K562 (cell line): ENCODE results near the gene GATA5. TPM values are rescaled to one million over a fixed set of nuclear protein-coding genes. Genes with fewer than 3 reads are reported as not detected.
A peak's percentile ranks its signal among the peaks of the same experiment; 100 is the strongest.

Source experiments
- ATF1 ChIP-seq, 2 experiments: fragments of 450-650 bp in 1 of 2; IDR thresholded peaks; 2 replicates each; pipeline ENCODE4 v1.6.1; 2016; ENCODE audit warnings: missing compliant biosample characterization in 1 of 2, missing genetic modification characterization in 1 of 2
- DPF2 ChIP-seq: fragments of 450-650 bp; IDR thresholded peaks from 2 replicates; pipeline ENCODE4 v1.6.1; 2016
- HNRNPLL ChIP-seq: fragments of 200-400 bp; formaldehyde crosslinking; IDR thresholded peaks from 2 replicates; pipeline ENCODE4 v1.6.1; 2017; ENCODE audit warnings: low read length, low read depth, mild to moderate bottlenecking; ENCODE audit not compliant: poor library complexity, severe bottlenecking
- KAT8 ChIP-seq: fragments of 450-650 bp; IDR thresholded peaks from 2 replicates; pipeline ENCODE4 v1.6.1; 2016; ENCODE audit warnings: low read depth, mild to moderate bottlenecking
- KDM5B ChIP-seq: fragments of 200-600 bp; sonication (generic); IDR thresholded peaks from 2 replicates; pipeline ENCODE4 v1.6.1; 2012; ENCODE audit warnings: low read depth, mild to moderate bottlenecking, moderate library complexity, low read length, control low read depth, inconsistent platforms; ENCODE audit not compliant: insufficient replicate concordance
- MCM3 ChIP-seq: fragments of 450-650 bp; IDR thresholded peaks from 2 replicates; pipeline ENCODE4 v1.6.1; 2016
- MECOM ChIP-seq: fragments of 250-450 bp; sonication (Bioruptor Pico); IDR thresholded peaks from 2 replicates; pipeline ENCODE4 v1.8.0; 2022; ENCODE audit warnings: inconsistent platforms
- NONO ChIP-seq, 2 experiments: fragments of 200-400 bp in 1 of 2; fragments of 450-650 bp in 1 of 2; formaldehyde crosslinking in 1 of 2; IDR thresholded peaks; 2 replicates each; pipeline ENCODE4 v1.6.1; 2017; ENCODE audit warnings: low read depth in 2 of 2, mild to moderate bottlenecking in 2 of 2, moderate library complexity in 2 of 2, low read length in 1 of 2
- PHF8 ChIP-seq: fragments of 200-600 bp; sonication (generic); IDR thresholded peaks from 2 replicates; pipeline ENCODE4 v1.6.1; 2012; ENCODE audit warnings: mixed run types, mild to moderate bottlenecking, inconsistent platforms, low read length, moderate library complexity, borderline replicate concordance
- PYGO2 ChIP-seq: fragments of 450-650 bp; IDR thresholded peaks from 2 replicates; pipeline ENCODE4 v1.6.1; 2016; ENCODE audit warnings: mild to moderate bottlenecking, missing genetic modification characterization, moderate library complexity, missing compliant biosample characterization
- RCOR1 ChIP-seq, 2 experiments: IDR thresholded peaks; 2 replicates each; pipeline ENCODE4 v1.6.1; 2012; ENCODE audit warnings: low read depth in 2 of 2, low read length in 2 of 2, borderline replicate concordance in 1 of 2, improper control_type of control experiment in 1 of 2
- SMARCA4 ChIP-seq: fragments of 450-650 bp; IDR thresholded peaks from 2 replicates; pipeline ENCODE4 v1.6.1; 2016
- XRCC5 ChIP-seq: fragments of 200-400 bp; formaldehyde crosslinking; IDR thresholded peaks from 2 replicates; pipeline ENCODE4 v1.6.1; 2017; ENCODE audit warnings: low read depth, mild to moderate bottlenecking, low read length
- ZNF140 ChIP-seq: fragments of 250-450 bp; sonication (Bioruptor Pico); IDR thresholded peaks from 2 replicates; pipeline ENCODE4 v1.8.0; 2021; ENCODE audit warnings: moderate library complexity, mild to moderate bottlenecking, inconsistent platforms
- ZNF668 ChIP-seq: fragments of 250-450 bp; sonication (Bioruptor Pico); IDR thresholded peaks from 2 replicates; pipeline ENCODE4 v1.8.0; 2022; ENCODE audit warnings: mild to moderate bottlenecking, inconsistent platforms
- polyA plus RNA-seq, 8 experiments: library from polyadenylated mRNA; depleted of rRNA in 4 of 8; stranded (reverse) in 5 of 8; unstranded in 3 of 8; fragments of >200 nt; fragmentation: Nextera tagmentation in 2 of 8; fragmentation: Illumina TruSeq in 1 of 8; extraction: Ambion mirVana in 2 of 8; extraction: Trizol in 1 of 8; gene quantifications; 2 replicates each; pipeline versions ENCODE4 v1.2.1 to v1.2.3, GENCODE V29; 2011 to 2014; ENCODE audit warnings: inconsistent platforms in 1 of 8, missing spikeins in 1 of 8
- total RNA-seq, 7 experiments: library from RNA; depleted of rRNA in 6 of 7; stranded (reverse); fragments of >200 nt in 6 of 7; fragmentation: Illumina TruSeq in 2 of 7; extraction: Trizol in 2 of 7; gene quantifications; 2 replicates each; pipeline versions ENCODE4 v1.2.1 to v1.2.3, GENCODE V29; 2011 to 2021; ENCODE audit warnings: low replicate concordance in 1 of 7
- TF ChIP-seq, protein P1 (sequence below), 2 experiments: IDR thresholded peaks; 2 replicates each; pipeline ENCODE4 v1.6.1; 2011; ENCODE audit warnings: borderline replicate concordance in 1 of 2, control low read depth in 1 of 2, low read depth in 1 of 2, low read length in 1 of 2, mild to moderate bottlenecking in 1 of 2, mixed read lengths in 1 of 2, moderate library complexity in 1 of 2; ENCODE audit not compliant: insufficient read depth in 1 of 2, insufficient read length in 1 of 2, poor library complexity in 1 of 2, severe bottlenecking in 1 of 2; ENCODE audit errors: extremely low read depth in 1 of 2
- TF ChIP-seq, protein P2 (sequence below): fragments of 450-650 bp; IDR thresholded peaks from 2 replicates; pipeline ENCODE4 v1.6.1; 2017; ENCODE audit warnings: antibody characterized with exemption, mild to moderate bottlenecking
- TF ChIP-seq, protein P3 (sequence below), 2 experiments: fragments of 450-650 bp; conservative IDR thresholded peaks; 2 replicates each; pipeline ENCODE4 v1.6.1; 2017; ENCODE audit warnings: mild to moderate bottlenecking in 2 of 2, moderate library complexity in 2 of 2
- TF ChIP-seq, protein P4 (sequence below): sonication (generic); formaldehyde crosslinking; IDR thresholded peaks from 2 replicates; pipeline ENCODE4 v1.8.0; 2022; ENCODE audit warnings: mild to moderate bottlenecking, missing genetic modification reagents

Gene GATA5
- total and polyA plus RNA-seq, 9 of the 15 experiments (the other 6 are each of a cell fraction or from before 2014, with no cell fraction given) = 0.09 to 0.57 (median 0.20) TPM; not detected in 3

DNA sequence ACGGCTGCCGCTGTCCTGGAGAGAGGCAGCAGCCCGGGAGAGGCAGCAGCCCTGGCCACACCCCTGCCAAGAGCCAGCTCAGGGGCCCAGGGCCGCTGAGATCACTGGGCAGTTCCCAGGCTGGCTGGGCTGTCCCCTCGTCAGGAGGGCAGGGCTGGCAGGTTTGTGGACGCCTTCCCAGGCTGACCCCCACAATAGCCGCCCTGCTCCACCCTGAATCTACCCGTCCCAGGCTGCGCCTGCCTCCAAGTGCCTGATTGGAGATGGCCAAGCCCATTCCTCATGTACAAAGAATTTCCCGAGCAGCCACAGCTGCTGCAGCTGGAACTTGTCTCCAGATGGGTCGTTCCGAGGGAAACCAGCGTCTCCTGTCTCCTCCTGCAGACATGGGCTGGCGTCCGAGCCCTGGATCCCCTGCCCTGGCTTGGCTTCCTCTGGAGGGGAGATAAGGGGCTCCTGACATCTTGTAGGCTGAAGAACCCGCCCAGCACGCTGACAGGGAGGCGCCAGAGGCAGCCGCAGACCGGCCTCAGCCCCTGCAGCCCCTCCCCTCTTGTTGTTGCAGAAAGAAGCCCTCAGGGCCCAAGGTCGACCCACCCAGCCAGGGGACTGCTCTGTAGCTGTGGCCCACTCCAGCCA, 9.4 kb upstream of the GATA5 start (continued):
- TF ChIP-seq, protein P1, sequence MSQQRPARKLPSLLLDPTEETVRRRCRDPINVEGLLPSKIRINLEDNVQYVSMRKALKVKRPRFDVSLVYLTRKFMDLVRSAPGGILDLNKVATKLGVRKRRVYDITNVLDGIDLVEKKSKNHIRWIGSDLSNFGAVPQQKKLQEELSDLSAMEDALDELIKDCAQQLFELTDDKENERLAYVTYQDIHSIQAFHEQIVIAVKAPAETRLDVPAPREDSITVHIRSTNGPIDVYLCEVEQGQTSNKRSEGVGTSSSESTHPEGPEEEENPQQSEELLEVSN (IDR thresholded peaks at IDR 0.05; ENCODE audit: borderline replicate concordance in 1 of 2, extremely low read depth in 1 of 2, insufficient read depth in 1 of 2, insufficient read length in 1 of 2, low read depth in 1 of 2, low read length in 1 of 2, poor library complexity in 1 of 2, severe bottlenecking in 1 of 2) = peak in 1 of 2 experiments; percentile 28
- TF ChIP-seq KAT8 = no peak
- 0 out of 4 replicates have a peak, but pooled peaks have one; percentile 7 to 16 for TF ChIP-seq RCOR1 (IDR thresholded peaks at IDR 0.05; ENCODE audit: borderline replicate concordance in 1 of 2, low read depth in 2 of 2, low read length in 2 of 2)
- no peak for TF ChIP-seq ATF1 (CRISPR knock-in tag; IDR thresholded peaks at IDR 0.05)
- 0 out of 2 replicates have a peak, but pooled peaks have one; percentile 30 for TF ChIP-seq ATF1 (tag; IDR thresholded peaks at IDR 0.05)
- no peak for TF ChIP-seq HNRNPLL
- no peak for TF ChIP-seq NONO (IDR thresholded peaks at IDR 0.05; ENCODE audit: low read depth in 2 of 2, low read length in 1 of 2)
- TF ChIP-seq ZNF140 (CRISPR knock-in tag) = no peak
- TF ChIP-seq, protein P2, sequence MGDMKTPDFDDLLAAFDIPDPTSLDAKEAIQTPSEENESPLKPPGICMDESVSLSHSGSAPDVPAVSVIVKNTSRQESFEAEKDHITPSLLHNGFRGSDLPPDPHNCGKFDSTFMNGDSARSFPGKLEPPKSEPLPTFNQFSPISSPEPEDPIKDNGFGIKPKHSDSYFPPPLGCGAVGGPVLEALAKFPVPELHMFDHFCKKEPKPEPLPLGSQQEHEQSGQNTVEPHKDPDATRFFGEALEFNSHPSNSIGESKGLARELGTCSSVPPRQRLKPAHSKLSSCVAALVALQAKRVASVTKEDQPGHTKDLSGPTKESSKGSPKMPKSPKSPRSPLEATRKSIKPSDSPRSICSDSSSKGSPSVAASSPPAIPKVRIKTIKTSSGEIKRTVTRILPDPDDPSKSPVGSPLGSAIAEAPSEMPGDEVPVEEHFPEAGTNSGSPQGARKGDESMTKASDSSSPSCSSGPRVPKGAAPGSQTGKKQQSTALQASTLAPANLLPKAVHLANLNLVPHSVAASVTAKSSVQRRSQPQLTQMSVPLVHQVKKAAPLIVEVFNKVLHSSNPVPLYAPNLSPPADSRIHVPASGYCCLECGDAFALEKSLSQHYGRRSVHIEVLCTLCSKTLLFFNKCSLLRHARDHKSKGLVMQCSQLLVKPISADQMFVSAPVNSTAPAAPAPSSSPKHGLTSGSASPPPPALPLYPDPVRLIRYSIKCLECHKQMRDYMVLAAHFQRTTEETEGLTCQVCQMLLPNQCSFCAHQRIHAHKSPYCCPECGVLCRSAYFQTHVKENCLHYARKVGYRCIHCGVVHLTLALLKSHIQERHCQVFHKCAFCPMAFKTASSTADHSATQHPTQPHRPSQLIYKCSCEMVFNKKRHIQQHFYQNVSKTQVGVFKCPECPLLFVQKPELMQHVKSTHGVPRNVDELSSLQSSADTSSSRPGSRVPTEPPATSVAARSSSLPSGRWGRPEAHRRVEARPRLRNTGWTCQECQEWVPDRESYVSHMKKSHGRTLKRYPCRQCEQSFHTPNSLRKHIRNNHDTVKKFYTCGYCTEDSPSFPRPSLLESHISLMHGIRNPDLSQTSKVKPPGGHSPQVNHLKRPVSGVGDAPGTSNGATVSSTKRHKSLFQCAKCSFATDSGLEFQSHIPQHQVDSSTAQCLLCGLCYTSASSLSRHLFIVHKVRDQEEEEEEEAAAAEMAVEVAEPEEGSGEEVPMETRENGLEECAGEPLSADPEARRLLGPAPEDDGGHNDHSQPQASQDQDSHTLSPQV = peak; percentile 26; the same call in 1 of the 2 replicates
- no peak for TF ChIP-seq XRCC5
- no peak for TF ChIP-seq ZNF668 (CRISPR knock-in tag)
- TF ChIP-seq DPF2 = peak; percentile 66
- TF ChIP-seq PHF8 = peak; percentile 41; the same call in 1 of the 2 replicates
- no peak for TF ChIP-seq MCM3
- no peak for TF ChIP-seq PYGO2 (tag)
- TF ChIP-seq, protein P3, sequence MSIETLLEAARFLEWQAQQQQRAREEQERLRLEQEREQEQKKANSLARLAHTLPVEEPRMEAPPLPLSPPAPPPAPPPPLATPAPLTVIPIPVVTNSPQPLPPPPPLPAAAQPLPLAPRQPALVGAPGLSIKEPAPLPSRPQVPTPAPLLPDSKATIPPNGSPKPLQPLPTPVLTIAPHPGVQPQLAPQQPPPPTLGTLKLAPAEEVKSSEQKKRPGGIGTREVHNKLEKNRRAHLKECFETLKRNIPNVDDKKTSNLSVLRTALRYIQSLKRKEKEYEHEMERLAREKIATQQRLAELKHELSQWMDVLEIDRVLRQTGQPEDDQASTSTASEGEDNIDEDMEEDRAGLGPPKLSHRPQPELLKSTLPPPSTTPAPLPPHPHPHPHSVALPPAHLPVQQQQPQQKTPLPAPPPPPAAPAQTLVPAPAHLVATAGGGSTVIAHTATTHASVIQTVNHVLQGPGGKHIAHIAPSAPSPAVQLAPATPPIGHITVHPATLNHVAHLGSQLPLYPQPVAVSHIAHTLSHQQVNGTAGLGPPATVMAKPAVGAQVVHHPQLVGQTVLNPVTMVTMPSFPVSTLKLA (conservative IDR thresholded peaks at IDR 0.05) = no peak
- no peak for TF ChIP-seq MECOM (CRISPR knock-in tag)
- TF ChIP-seq SMARCA4 = peak; percentile 43; the same call in 1 of the 2 replicates
- peak; percentile 88 for TF ChIP-seq KDM5B
- TF ChIP-seq, protein P4, sequence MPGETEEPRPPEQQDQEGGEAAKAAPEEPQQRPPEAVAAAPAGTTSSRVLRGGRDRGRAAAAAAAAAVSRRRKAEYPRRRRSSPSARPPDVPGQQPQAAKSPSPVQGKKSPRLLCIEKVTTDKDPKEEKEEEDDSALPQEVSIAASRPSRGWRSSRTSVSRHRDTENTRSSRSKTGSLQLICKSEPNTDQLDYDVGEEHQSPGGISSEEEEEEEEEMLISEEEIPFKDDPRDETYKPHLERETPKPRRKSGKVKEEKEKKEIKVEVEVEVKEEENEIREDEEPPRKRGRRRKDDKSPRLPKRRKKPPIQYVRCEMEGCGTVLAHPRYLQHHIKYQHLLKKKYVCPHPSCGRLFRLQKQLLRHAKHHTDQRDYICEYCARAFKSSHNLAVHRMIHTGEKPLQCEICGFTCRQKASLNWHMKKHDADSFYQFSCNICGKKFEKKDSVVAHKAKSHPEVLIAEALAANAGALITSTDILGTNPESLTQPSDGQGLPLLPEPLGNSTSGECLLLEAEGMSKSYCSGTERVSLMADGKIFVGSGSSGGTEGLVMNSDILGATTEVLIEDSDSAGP = no peak
